H1 (cell line): ENCODE data around the gene EEF1AKMT2. TPM values are rescaled to one million over a fixed set of nuclear protein-coding genes. Genes with fewer than 3 reads are reported as not detected.

ENCODE experiments used
- CTCF ChIA-PET: fragments of 300-600 bp; sonication (Branson Sonifier 250); formaldehyde crosslinking; loops from one replicate; lab custom pipeline; 2021; ENCODE audit not compliant: partially characterized antibody; lab: Charles Lee
- POLR2A ChIA-PET: fragments of 300-600 bp; sonication (Branson Sonifier 250); formaldehyde crosslinking; loops from one replicate; lab custom pipeline; 2021; ENCODE audit warnings: inconsistent platforms; ENCODE audit not compliant: partially characterized antibody; lab: Charles Lee
- DNase-seq, 2 experiments: peaks; one replicate each; pipeline versions ENCODE4 v3.0.0 to v3.0.0-alpha.2; 2010 to 2022; ENCODE audit warnings: low spot score in 2 of 2, low read depth in 1 of 2, mixed read lengths in 1 of 2
- FAIRE-seq: peaks from 2 replicates; lab custom pipeline; 2011; peaks lifted over from hg19 to GRCh38; lab: Jason Lieb, UNC
- H2AFZ ChIP-seq: 2 replicates; pipeline ENCODE4 v1.8.1; 2012; ENCODE audit warnings: low read length, inconsistent platforms
- H2AK5ac ChIP-seq: 2 replicates; pipeline ENCODE4 v1.6.1; 2013; ENCODE audit warnings: low read depth, low read length
- H2BK120ac ChIP-seq: replicated peaks from 2 replicates; pipeline ENCODE3; 2013; ENCODE audit warnings: low read depth, low read length, inconsistent platforms
- H2BK12ac ChIP-seq: 2 replicates; pipeline ENCODE4 v1.6.1; 2013; ENCODE audit warnings: low read depth, low read length
- H2BK15ac ChIP-seq: 2 replicates; pipeline ENCODE4 v1.6.1; 2013; ENCODE audit warnings: low read length
- H2BK20ac ChIP-seq: 2 replicates; pipeline ENCODE4 v1.6.1; 2013; ENCODE audit warnings: low read length
- H2BK5ac ChIP-seq: 2 replicates; pipeline ENCODE4 v1.6.1; 2013; ENCODE audit warnings: low read depth, low read length
- H3K14ac ChIP-seq: 2 replicates; pipeline ENCODE4 v1.6.1; 2013; ENCODE audit warnings: inconsistent platforms; ENCODE audit not compliant: insufficient read length
- H3K18ac ChIP-seq: 2 replicates; pipeline ENCODE4 v1.6.1; 2013; ENCODE audit warnings: low read length; ENCODE audit errors: extremely low read depth
- H3K23ac ChIP-seq: 2 replicates; pipeline ENCODE4 v1.6.1; 2013; ENCODE audit warnings: inconsistent platforms; ENCODE audit not compliant: insufficient read length
- H3K23me2 ChIP-seq: 2 replicates; pipeline ENCODE4 v1.6.1; 2013; ENCODE audit warnings: low read depth, low read length
- H3K27ac ChIP-seq: 2 replicates; pipeline ENCODE4 v1.6.1; 2011; ENCODE audit warnings: low read depth, low read length, inconsistent platforms
- H3K27me3 ChIP-seq, 4 experiments: replicated peaks in 1 of 4; 1 replicate in 1 of 4; 2 replicates in 3 of 4; pipeline versions ENCODE4 v1.6.1 to v1.8.1; 2011 to 2013; ENCODE audit warnings: low read length in 3 of 4, mild to moderate bottlenecking in 3 of 4, inconsistent platforms in 2 of 4, mixed read lengths in 2 of 4, moderate library complexity in 1 of 4; ENCODE audit not compliant: control insufficient read depth in 3 of 4, insufficient read depth in 3 of 4; ENCODE audit errors: extremely low read depth in 1 of 4
- H3K36me3 ChIP-seq, 4 experiments: 2 replicates each; pipeline versions ENCODE4 v1.6.1 to v1.8.1; 2011 to 2013; ENCODE audit warnings: mild to moderate bottlenecking in 4 of 4, low read length in 3 of 4, moderate library complexity in 2 of 4, control low read depth in 1 of 4, inconsistent platforms in 1 of 4; ENCODE audit not compliant: insufficient read depth in 4 of 4, control insufficient read depth in 2 of 4
- H3K4ac ChIP-seq: replicated peaks from 2 replicates; pipeline ENCODE3; 2013; ENCODE audit warnings: low read length, low read depth, mixed read lengths, inconsistent platforms; ENCODE audit not compliant: insufficient read length
- H3K4me1 ChIP-seq, 4 experiments: replicated peaks in 1 of 4; 1 replicate in 1 of 4; 2 replicates in 3 of 4; pipeline versions ENCODE4 v1.6.1 to v1.8.1; 2011 to 2013; ENCODE audit warnings: low read length in 3 of 4, inconsistent platforms in 2 of 4, mixed read lengths in 1 of 4; ENCODE audit not compliant: insufficient read depth in 4 of 4, control insufficient read depth in 3 of 4
- H3K4me2 ChIP-seq, 2 experiments: 2 replicates each; pipeline versions ENCODE4 v1.6.1 to v1.8.1; 2011 to 2013; ENCODE audit warnings: low read depth in 2 of 2, low read length in 2 of 2, control low read depth in 1 of 2, inconsistent platforms in 1 of 2, mild to moderate bottlenecking in 1 of 2; ENCODE audit not compliant: insufficient read depth in 1 of 2
- H3K4me3 ChIP-seq, 4 experiments: fragments of 200-600, 300-600 bp in 1 of 4; sonication (generic), shearing (Covaris generic), sonication (Bioruptor Twin) in 1 of 4; 2 replicates each; pipeline versions ENCODE4 v1.5.1 to v1.8.1; 2011 to 2016; ENCODE audit warnings: low read length in 4 of 4, low read depth in 3 of 4, control low read depth in 2 of 4, inconsistent platforms in 2 of 4, mild to moderate bottlenecking in 2 of 4, mixed read lengths in 1 of 4, moderate library complexity in 1 of 4; ENCODE audit not compliant: insufficient read depth in 2 of 4; ENCODE audit errors: extremely low read depth in 1 of 4
- H3K56ac ChIP-seq: replicated peaks from 2 replicates; pipeline ENCODE3; 2013; ENCODE audit warnings: low read depth, mild to moderate bottlenecking, mixed read lengths, low read length, inconsistent platforms; ENCODE audit not compliant: insufficient read length
- H3K79me1 ChIP-seq: 2 replicates; pipeline ENCODE4 v1.6.1; 2013; ENCODE audit warnings: low read depth, low read length, control low read depth
- H3K79me2 ChIP-seq, 2 experiments: 2 replicates each; pipeline versions ENCODE4 v1.6.1 to v1.8.1; 2012 to 2013; ENCODE audit warnings: low read length in 2 of 2, mild to moderate bottlenecking in 2 of 2, inconsistent platforms in 1 of 2; ENCODE audit not compliant: insufficient read depth in 2 of 2, control insufficient read depth in 1 of 2
- H3K9ac ChIP-seq, 4 experiments: replicated peaks in 1 of 4; 1 replicate in 1 of 4; 2 replicates in 3 of 4; pipeline versions ENCODE4 v1.6.1 to v1.8.1; 2011 to 2013; ENCODE audit warnings: low read depth in 3 of 4, low read length in 3 of 4, control low read depth in 2 of 4, mild to moderate bottlenecking in 2 of 4, moderate library complexity in 2 of 4, inconsistent platforms in 1 of 4; ENCODE audit errors: extremely low read depth in 1 of 4
- H3K9me3 ChIP-seq, 2 experiments: 2 replicates each; pipeline versions ENCODE4 v1.6.1 to v1.8.1; 2012 to 2013; ENCODE audit warnings: mild to moderate bottlenecking in 2 of 2, moderate library complexity in 2 of 2, control low read depth in 1 of 2, inconsistent platforms in 1 of 2, low read depth in 1 of 2, low read length in 1 of 2, mixed read lengths in 1 of 2; ENCODE audit not compliant: insufficient read depth in 2 of 2
- H4K20me1 ChIP-seq, 2 experiments: replicated peaks in 1 of 2; 2 replicates each; pipeline versions ENCODE3 to v1.8.1; 2011 to 2013; ENCODE audit warnings: inconsistent platforms in 2 of 2, low read length in 2 of 2, mild to moderate bottlenecking in 1 of 2; ENCODE audit not compliant: insufficient read depth in 2 of 2, control insufficient read depth in 1 of 2
- H4K5ac ChIP-seq: 2 replicates; pipeline ENCODE4 v1.6.1; 2013; ENCODE audit warnings: low read length, low read depth, mixed read lengths, inconsistent platforms; ENCODE audit not compliant: insufficient read length
- H4K8ac ChIP-seq: 2 replicates; pipeline ENCODE4 v1.8.0; 2013; ENCODE audit warnings: mild to moderate bottlenecking, moderate library complexity, low read length, inconsistent platforms; ENCODE audit not compliant: insufficient read depth; ENCODE audit errors: extremely low read depth
- H4K91ac ChIP-seq: replicated peaks from 2 replicates; pipeline ENCODE3; 2013; ENCODE audit warnings: low read length, mixed read lengths, inconsistent platforms; ENCODE audit not compliant: insufficient read length
- BACH1 ChIP-seq: IDR thresholded peaks from 2 replicates; pipeline ENCODE4 v1.6.1; 2012; ENCODE audit warnings: low read length, improper control_type of control experiment
- CREB1 ChIP-seq: IDR thresholded peaks from 2 replicates; pipeline ENCODE4 v1.6.1; 2012; ENCODE audit warnings: inconsistent platforms
- CTBP2 ChIP-seq: IDR thresholded peaks from 2 replicates; pipeline ENCODE4 v1.7.0; 2011; ENCODE audit warnings: borderline replicate concordance, mild to moderate bottlenecking, moderate library complexity, mixed read lengths, low read length; ENCODE audit not compliant: insufficient read depth, insufficient read length
- MAX ChIP-seq: IDR thresholded peaks from 2 replicates; pipeline ENCODE4 v1.6.1; 2012; ENCODE audit warnings: inconsistent platforms
- NANOG ChIP-seq: IDR thresholded peaks from 2 replicates; pipeline ENCODE4 v1.6.1; 2011; ENCODE audit warnings: low read length, low read depth, mild to moderate bottlenecking, inconsistent platforms; ENCODE audit not compliant: insufficient read depth, poor library complexity, severe bottlenecking
- POLR2AphosphoS5 ChIP-seq: IDR thresholded peaks from 2 replicates; pipeline ENCODE4 v1.6.1; 2011; ENCODE audit warnings: low read depth, low read length
- SAP30 ChIP-seq: fragments of 300-600 bp; sonication (generic); IDR thresholded peaks from 2 replicates; pipeline ENCODE4 v1.7.1; 2012; ENCODE audit warnings: low read length, moderate library complexity, mild to moderate bottlenecking, inconsistent platforms; ENCODE audit not compliant: insufficient read depth, insufficient replicate concordance
- TAF1 ChIP-seq: IDR thresholded peaks from 2 replicates; pipeline ENCODE4 v1.6.1; 2011; ENCODE audit warnings: mild to moderate bottlenecking, low read depth, low read length
- WGBS, 2 experiments: shearing (Covaris generic) in 1 of 2; methylation state at CpG; one replicate each; pipeline versions ENCODE4 v1.1.6 to v1.1.7; 2013 to 2015; ENCODE audit warnings: low lambda C conversion rate in 2 of 2, mixed read lengths in 2 of 2, inconsistent platforms in 1 of 2, low coverage in 1 of 2, missing lambda C conversion rate in 1 of 2; ENCODE audit not compliant: insufficient replicate concordance in 2 of 2, insufficient coverage in 1 of 2, insufficient read length in 1 of 2; ENCODE audit errors: extremely low coverage in 1 of 2, missing lambda C conversion rate in 1 of 2; 5-methylcytosine and 5-hydroxymethylcytosine counted together
- polyA plus RNA-seq, 7 experiments: library from polyadenylated mRNA; depleted of rRNA in 3 of 7; stranded (reverse) in 5 of 7; unstranded in 2 of 7; fragments of >200 nt in 5 of 7; fragments of 200-250 nt in 2 of 7; gene quantifications; 1 replicate in 5 of 7; 2 replicates in 1 of 7; 4 replicates in 1 of 7; pipeline versions ENCODE4 v1.2.1 to v1.2.3, GENCODE V29; 2011 to 2013; ENCODE audit warnings: missing spikeins in 2 of 7, mixed read lengths in 2 of 7
- total RNA-seq: library from RNA; stranded (reverse); fragmentation: NEBNext Ultra II Directional; extraction: Animal tissue kit (Norgen Biotek cat#: 25700); gene quantifications from 2 replicates; pipeline ENCODE4 v1.2.1, GENCODE V29; 2021
- TF ChIP-seq, protein P1 (sequence below): IDR thresholded peaks from 2 replicates; pipeline ENCODE4 v1.6.1; 2011; ENCODE audit warnings: low read length, improper control_type of control experiment

The EEF1AKMT2 gene
- total and polyA plus RNA-seq, 2 of the 8 experiments (the other 6 are each of a cell fraction or from before 2014, with no cell fraction given): 9.8 to 26.8 TPM

DNA sequence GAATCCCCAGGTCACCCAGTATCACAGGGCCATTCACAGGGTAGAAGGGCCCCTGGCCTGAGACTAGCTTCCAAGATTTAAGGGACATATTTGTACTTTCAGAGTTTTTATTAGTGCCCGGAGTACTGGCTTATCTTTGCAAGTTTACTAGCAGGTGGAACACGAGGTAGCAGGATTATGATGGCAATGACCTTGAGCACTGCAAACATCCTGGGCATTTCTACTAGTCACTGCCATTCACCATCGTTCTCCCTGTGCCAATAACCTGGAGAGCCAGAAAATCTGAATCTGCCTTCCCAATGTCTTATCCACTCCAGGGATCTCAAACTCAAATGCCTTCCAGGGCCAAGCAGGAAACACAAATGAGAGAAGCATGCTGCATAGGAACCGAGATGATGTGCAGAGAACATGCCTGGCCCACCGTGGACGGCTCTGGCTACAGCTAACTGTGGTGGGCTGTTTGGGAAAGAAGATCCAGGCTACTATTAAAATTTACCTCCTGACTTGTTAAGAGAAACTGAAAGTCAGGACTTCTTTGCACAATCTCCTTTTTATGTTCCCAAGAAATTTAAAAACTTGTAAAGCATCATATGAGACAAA is 64.2 kb downstream of the EEF1AKMT2 start:
- Histone ChIP-seq H2AFZ (no peak overlapping the region), H3K9me3 (no peaks in the 10 kb centered on the region), H4K20me1 (peaks cover 0 to 16% of the 10 kb centered on the region in 2 experiments), H3K18ac (no peak overlapping the region), H2BK12ac (no peak overlapping the region), H3K23ac (no peak overlapping the region), H2BK5ac (no peak overlapping the region), H2BK15ac (no peak overlapping the region), H3K23me2 (no peaks in the 10 kb centered on the region), H3K4me1 (peaks cover 0 to 4% (median under 1%) of the 10 kb centered on the region in 4 experiments; a peak in 4 of 7 replicates), H2BK120ac (no peak overlapping the region), H3K36me3 (no peaks in the 10 kb centered on the region), H4K91ac (no peak overlapping the region), H2AK5ac (no peak overlapping the region), H4K5ac (no peak overlapping the region), H3K4me2 (no peak overlapping the region), H3K79me2 (no peaks in the 10 kb centered on the region), H3K79me1 (peaks cover 5% of the 10 kb centered on the region), H3K9ac (no peak overlapping the region), H3K27ac (no peak overlapping the region), H2BK20ac (no peak overlapping the region), H3K4me3 (no peak overlapping the region), H3K56ac (no peak overlapping the region), H4K8ac (no peak overlapping the region), H3K14ac (no peak overlapping the region), H3K4ac (no peak overlapping the region), H3K27me3 (no peaks in the 10 kb centered on the region)
- TF ChIP-seq MAX (no peak), BACH1 (no peak), CTBP2 (no peak), CREB1 (no peak), NANOG (no peak), POLR2AphosphoS5 (no peak), TAF1 (no peak), SAP30 (no peak)
- TF ChIP-seq, protein P1, sequence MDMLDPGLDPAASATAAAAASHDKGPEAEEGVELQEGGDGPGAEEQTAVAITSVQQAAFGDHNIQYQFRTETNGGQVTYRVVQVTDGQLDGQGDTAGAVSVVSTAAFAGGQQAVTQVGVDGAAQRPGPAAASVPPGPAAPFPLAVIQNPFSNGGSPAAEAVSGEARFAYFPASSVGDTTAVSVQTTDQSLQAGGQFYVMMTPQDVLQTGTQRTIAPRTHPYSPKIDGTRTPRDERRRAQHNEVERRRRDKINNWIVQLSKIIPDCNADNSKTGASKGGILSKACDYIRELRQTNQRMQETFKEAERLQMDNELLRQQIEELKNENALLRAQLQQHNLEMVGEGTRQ: no peak
- FAIRE-seq (no peak), DNase-seq (no peak)
- 94% methylated on average over 6 of the region's 6 CpGs; no CpG with 5 or more reads in 1 of the 2 experiments for WGBS, 2 experiments
- POLR2A ChIA-PET: no interaction called here
- CTCF ChIA-PET: interaction anchor here (0.8 to 10.3 kb wide), 2 partner anchors 13 to 162 kb away, joined by 3 to 86 read pairs; no protein-coding TSS in a partner anchor
